Stomach (tissue), 4 donors: ENCODE results near the gene DUSP28.

Experiments
- EP300 ChIP-seq: sonication (generic); formaldehyde crosslinking; IDR thresholded peaks from one replicate; pipeline ENCODE4 v1.6.1; 2017; ENCODE audit warnings: antibody characterized with exemption
- TF ChIP-seq, protein P1 (sequence below), 7 experiments: fragments of 450-650 bp in 4 of 7; fragments of 200-600 bp in 3 of 7; sonication (generic) in 3 of 7; IDR thresholded peaks; one replicate each; pipeline ENCODE4 v1.5.1; 2016 to 2019; ENCODE audit warnings: antibody characterized with exemption in 7 of 7, control low read depth in 2 of 7, mild to moderate bottlenecking in 1 of 7

DNA sequence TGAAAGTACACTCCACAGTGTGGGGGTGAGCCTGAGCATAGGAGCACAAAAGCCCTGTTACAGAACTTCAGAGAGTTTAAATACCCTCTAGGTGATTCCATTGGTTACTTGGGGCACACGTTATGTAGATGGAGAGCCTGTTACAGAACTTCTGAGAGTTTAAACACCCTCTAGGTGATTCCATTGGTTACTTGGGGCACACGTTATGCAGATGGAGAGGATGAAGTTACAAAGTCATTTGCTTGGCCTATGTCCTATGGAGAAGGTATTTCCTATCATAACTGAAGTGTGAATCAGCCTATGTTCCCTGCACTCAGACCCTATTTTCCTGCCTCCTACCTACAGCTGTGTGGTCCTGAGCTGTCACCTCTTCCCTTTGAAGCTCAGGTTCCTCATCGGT lies 22.6 kb downstream of the DUSP28 start:
- TF ChIP-seq, protein P1, sequence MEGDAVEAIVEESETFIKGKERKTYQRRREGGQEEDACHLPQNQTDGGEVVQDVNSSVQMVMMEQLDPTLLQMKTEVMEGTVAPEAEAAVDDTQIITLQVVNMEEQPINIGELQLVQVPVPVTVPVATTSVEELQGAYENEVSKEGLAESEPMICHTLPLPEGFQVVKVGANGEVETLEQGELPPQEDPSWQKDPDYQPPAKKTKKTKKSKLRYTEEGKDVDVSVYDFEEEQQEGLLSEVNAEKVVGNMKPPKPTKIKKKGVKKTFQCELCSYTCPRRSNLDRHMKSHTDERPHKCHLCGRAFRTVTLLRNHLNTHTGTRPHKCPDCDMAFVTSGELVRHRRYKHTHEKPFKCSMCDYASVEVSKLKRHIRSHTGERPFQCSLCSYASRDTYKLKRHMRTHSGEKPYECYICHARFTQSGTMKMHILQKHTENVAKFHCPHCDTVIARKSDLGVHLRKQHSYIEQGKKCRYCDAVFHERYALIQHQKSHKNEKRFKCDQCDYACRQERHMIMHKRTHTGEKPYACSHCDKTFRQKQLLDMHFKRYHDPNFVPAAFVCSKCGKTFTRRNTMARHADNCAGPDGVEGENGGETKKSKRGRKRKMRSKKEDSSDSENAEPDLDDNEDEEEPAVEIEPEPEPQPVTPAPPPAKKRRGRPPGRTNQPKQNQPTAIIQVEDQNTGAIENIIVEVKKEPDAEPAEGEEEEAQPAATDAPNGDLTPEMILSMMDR (IDR thresholded peaks at IDR 0.05) = no peak
- no peak for TF ChIP-seq EP300
